ENCODE results near the gene DBN1. TPM values are rescaled to one million over a fixed set of nuclear protein-coding genes. Genes with fewer than 3 reads are reported as not detected.

The DBN1 gene
- total RNA-seq, 2 experiments from 2014 or later, result 101 to 105 TPM

GRCh38 chr5:177496070-177496726 lies 22.8 kb upstream of the DBN1 start:
- no peak for ATAC-seq
- ChIA-PET POLR2A (interaction anchor here (0.8 to 7.1 kb wide), 9 partner anchors 8 to 107 kb away, joined by 3 to 130 read pairs (median 5); partner anchors contain the start of gene DBN1), CTCF (interaction anchor here (1.2 to 4.8 kb wide), 7 partner anchors 12 to 106 kb away, joined by 3 to 30 read pairs (median 12); no protein-coding TSS in a partner anchor)
- no peak overlapping the region for H3K27ac Mint-ChIP-seq
- peak overlapping the region; percentile 71 for H3K4me3 Mint-ChIP-seq
- H3K36me3 Mint-ChIP-seq (ENCODE audit: low read depth), result peaks cover 15% of the 10 kb centered on the region
- H3K4me1 Mint-ChIP-seq (ENCODE audit: low read depth), result peaks cover 38% of the 10 kb centered on the region
- no peaks in the 10 kb centered on the region for H3K9me3 Mint-ChIP-seq
- TF ChIP-seq, protein P1, sequence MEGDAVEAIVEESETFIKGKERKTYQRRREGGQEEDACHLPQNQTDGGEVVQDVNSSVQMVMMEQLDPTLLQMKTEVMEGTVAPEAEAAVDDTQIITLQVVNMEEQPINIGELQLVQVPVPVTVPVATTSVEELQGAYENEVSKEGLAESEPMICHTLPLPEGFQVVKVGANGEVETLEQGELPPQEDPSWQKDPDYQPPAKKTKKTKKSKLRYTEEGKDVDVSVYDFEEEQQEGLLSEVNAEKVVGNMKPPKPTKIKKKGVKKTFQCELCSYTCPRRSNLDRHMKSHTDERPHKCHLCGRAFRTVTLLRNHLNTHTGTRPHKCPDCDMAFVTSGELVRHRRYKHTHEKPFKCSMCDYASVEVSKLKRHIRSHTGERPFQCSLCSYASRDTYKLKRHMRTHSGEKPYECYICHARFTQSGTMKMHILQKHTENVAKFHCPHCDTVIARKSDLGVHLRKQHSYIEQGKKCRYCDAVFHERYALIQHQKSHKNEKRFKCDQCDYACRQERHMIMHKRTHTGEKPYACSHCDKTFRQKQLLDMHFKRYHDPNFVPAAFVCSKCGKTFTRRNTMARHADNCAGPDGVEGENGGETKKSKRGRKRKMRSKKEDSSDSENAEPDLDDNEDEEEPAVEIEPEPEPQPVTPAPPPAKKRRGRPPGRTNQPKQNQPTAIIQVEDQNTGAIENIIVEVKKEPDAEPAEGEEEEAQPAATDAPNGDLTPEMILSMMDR (IDR thresholded peaks at IDR 0.05), result peak; percentile 47
- H3K27me3 Mint-ChIP-seq, result peaks cover 11% of the 10 kb centered on the region
- intact Hi-C loops (cut with micrococcal nuclease), result loop anchor here (2.0 to 5.0 kb wide), 3 partner anchors 39 to 184 kb away; partner anchors contain the start of gene MXD3
- DNase-seq, result no peak

DNA sequence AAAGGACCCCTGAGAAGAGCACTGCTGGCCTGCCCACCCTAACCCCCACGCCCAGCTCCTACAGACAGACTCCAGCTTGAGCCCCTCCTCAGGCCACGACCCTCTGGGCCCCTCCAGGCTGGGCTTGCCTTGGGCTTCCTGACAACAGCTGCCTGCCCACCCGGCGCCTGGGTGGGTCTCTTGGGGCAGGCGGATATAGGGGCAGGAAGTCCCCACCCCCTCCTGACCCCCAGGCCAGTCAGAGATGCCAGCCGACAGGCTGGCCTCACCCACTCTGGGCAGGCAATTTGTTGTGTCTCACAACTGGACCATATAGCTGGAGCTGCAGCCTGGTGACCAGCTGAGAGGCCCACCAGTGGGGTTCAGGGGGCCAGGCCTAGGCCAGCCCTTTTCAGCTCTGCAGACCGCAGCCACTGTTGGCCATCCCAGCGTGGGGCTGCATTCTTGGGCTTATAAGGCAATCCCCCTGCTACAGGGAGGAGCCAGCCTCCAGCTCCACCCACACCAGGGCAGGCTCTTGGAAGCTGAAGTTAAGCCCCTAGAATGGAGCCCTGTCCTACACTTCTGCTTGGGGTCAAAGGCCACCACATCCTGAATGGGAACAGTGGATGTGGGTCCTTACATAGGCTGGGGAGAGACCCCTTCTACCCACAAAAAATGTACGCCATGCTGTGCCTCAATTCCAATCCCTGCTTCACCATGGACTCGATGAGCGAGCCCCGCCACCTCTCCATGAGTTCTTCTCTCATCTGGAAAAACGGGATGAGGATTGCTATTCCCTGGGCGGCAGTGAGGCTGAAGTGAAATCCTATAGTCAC lies 22.0 kb upstream of the DBN1 start:
- Mint-ChIP-seq H3K4me3 (peak overlapping the region; percentile 71), H3K9me3 (no peaks in the 10 kb centered on the region), H3K36me3 (ENCODE audit: low read depth) (peaks cover 20% of the 10 kb centered on the region), H3K4me1 (ENCODE audit: low read depth) (peaks cover 38% of the 10 kb centered on the region), H3K27ac (peak overlapping the region; percentile 78), H3K27me3 (peaks cover 11% of the 10 kb centered on the region)
- TF ChIP-seq, protein P1 (IDR thresholded peaks at IDR 0.05), result no peak
- intact Hi-C loops (cut with micrococcal nuclease), result loop anchor here (2.0 to 5.0 kb wide), 3 partner anchors 38 to 183 kb away; partner anchors contain the start of gene MXD3
- CTCF ChIA-PET, result interaction anchor here (1.2 to 4.8 kb wide), 8 partner anchors 13 to 186 kb away, joined by 3 to 30 read pairs (median 5); no protein-coding TSS in a partner anchor
- DNase-seq (peak; percentile 46), ATAC-seq (no peak)
- POLR2A ChIA-PET, result interaction anchor here (1.0 to 7.1 kb wide), 7 partner anchors 9 to 96 kb away, joined by 3 to 130 read pairs (median 4); partner anchors contain the start of genes DBN1 and TMED9

GRCh38 chr5:177494346-177495195 lies 21.1 kb upstream of the DBN1 start:
- Mint-ChIP-seq H3K27ac (peak overlapping the region; percentile 78), H3K36me3 (ENCODE audit: low read depth) (peaks cover 26% of the 10 kb centered on the region), H3K9me3 (no peaks in the 10 kb centered on the region), H3K27me3 (peaks cover 8% of the 10 kb centered on the region), H3K4me1 (ENCODE audit: low read depth) (peaks cover 38% of the 10 kb centered on the region), H3K4me3 (no peak overlapping the region)
- TF ChIP-seq, protein P1 (IDR thresholded peaks at IDR 0.05), result no peak
- ChIA-PET POLR2A (interaction anchor here (0.6 to 7.1 kb wide), 8 partner anchors 8 to 130 kb away, joined by 3 to 130 read pairs (median 4); partner anchors contain the start of genes DBN1 and TMED9), CTCF (interaction anchor here (0.7 to 4.8 kb wide), 7 partner anchors 18 to 185 kb away, joined by 3 to 30 read pairs (median 5); no protein-coding TSS in a partner anchor)
- intact Hi-C loops (cut with micrococcal nuclease), result loop anchor here (5.0 kb wide), 2 partner anchors 37 to 182 kb away; partner anchors contain the start of gene MXD3
- ATAC-seq, result peak; percentile 47
- peak; percentile 65 for DNase-seq

DNA sequence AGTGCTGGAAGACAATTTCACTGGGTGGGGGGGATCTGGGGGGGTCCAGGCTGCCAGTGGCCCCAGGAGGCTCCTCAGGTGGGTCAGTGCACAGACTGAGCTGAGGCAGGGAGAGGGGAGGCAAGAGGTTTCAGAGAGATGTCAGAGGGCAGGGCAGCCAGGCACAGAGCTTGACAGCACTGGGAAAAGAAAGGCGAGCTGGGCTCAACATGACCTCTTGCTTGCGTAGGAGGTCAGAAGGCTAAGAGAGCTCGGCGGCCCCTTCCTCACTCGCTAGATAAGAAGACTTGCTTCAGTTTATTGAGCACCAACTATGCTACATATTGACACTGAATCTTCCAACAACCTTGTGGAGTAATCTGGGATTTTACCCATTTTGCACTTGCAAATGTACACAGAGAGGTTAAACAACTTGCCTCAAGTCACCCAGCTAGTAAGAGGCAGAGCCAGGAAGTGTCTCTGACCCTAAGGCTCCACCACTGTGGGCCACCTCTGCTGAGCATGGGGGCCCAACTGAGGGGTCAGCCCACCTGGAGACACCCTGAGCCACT lies 20.4 kb upstream of the DBN1 start:
- DNase-seq (no peak), ATAC-seq (no peak)
- Mint-ChIP-seq H3K36me3 (ENCODE audit: low read depth) (peaks cover 26% of the 10 kb centered on the region), H3K27ac (peak overlapping the region; percentile 78), H3K9me3 (no peaks in the 10 kb centered on the region), H3K4me3 (no peak overlapping the region), H3K4me1 (ENCODE audit: low read depth) (peaks cover 38% of the 10 kb centered on the region), H3K27me3 (peaks cover 7% of the 10 kb centered on the region)
- TF ChIP-seq, protein P1 (IDR thresholded peaks at IDR 0.05), result no peak
- intact Hi-C loops (cut with micrococcal nuclease), result no loop called here
- POLR2A ChIA-PET, result interaction anchor here (0.6 to 7.1 kb wide), 5 partner anchors 9 to 129 kb away, joined by 3 to 130 read pairs (median 4); partner anchors contain the start of gene DBN1
- CTCF ChIA-PET, result interaction anchor here (1.4 to 4.8 kb wide), 6 partner anchors 18 to 115 kb away, joined by 3 to 30 read pairs (median 12); no protein-coding TSS in a partner anchor

Measured in activated CD8-positive, alpha-beta T cell treated with anti-CD3 and anti-CD28 coated beads for 36 hours (primary cell).